Colonic mucosa (tissue), 4 donors: ENCODE measurements around the gene CUX1. TPM values are rescaled to one million over a fixed set of nuclear protein-coding genes. Genes with fewer than 3 reads are reported as not detected.

Experiments used
- DNase-seq: peaks from one replicate; pipeline ENCODE4 v3.0.0-alpha.2; 2020
- H3K27ac ChIP-seq: fragments of 200-600 bp; one replicate; pipeline ENCODE4 v1.8.0; 2021
- H3K27me3 ChIP-seq: fragments of 200-600 bp; one replicate; pipeline ENCODE4 v1.8.0; 2021
- H3K36me3 ChIP-seq: fragments of 200-600 bp; one replicate; pipeline ENCODE4 v1.8.0; 2021
- H3K4me1 ChIP-seq: fragments of 200-600 bp; one replicate; pipeline ENCODE4 v1.8.0; 2021; ENCODE audit warnings: mild to moderate bottlenecking
- H3K4me3 ChIP-seq: fragments of 200-600 bp; one replicate; pipeline ENCODE4 v1.8.0; 2021
- H3K9ac ChIP-seq, 2 donors: one replicate each; pipeline ENCODE4 v1.7.0; 2013; ENCODE audit warnings: control low read depth in 2 of 2, low read depth in 2 of 2, low read length in 2 of 2
- H3K9me3 ChIP-seq: fragments of 200-600 bp; one replicate; pipeline ENCODE4 v1.8.0; 2021
- CTCF ChIP-seq: fragments of 200-600 bp; IDR thresholded peaks from one replicate; pipeline ENCODE4 v1.8.0; 2022; ENCODE audit warnings: antibody characterized with exemption, mild to moderate bottlenecking
- intact Hi-C: fragments of 100-400 bp; cut with DNase I; formaldehyde crosslinking; loops from one replicate; pipeline ENCODE4 v1.14.1; 2022
- total RNA-seq, 2 donors: library from RNA; stranded (reverse); fragmentation: NEBNext Ultra II Directional in 1 of 2; extraction: Animal tissue kit (Norgen Biotek cat#: 25700) in 1 of 2; gene quantifications; one replicate each; pipeline ENCODE4 v1.2.1, GENCODE V29; 2021
- donor health status: healthy.
- donor health status: DM: no; HTN: no; CAD: no.
- donor health status: DM: no; HTN: no; CAD: no.

Gene CUX1
- total RNA-seq, 2 donors from 2014 or later, result 68.5 to 97.5 TPM

- H3K36me3 ChIP-seq, result no peaks in the 10 kb centered on the region
Observed at GRCh38 chr7:101991860-101992259, 174.4 kb downstream of the CUX1 start.

GRCh38 chr7:101993311-101993710 lies 175.9 kb downstream of the CUX1 start:
- no peak overlapping the region for H3K9ac ChIP-seq
- intact Hi-C loops, result no loop called here
- no peak for DNase-seq

More at GRCh38 chr7:101991860-101992259, 174.4 kb downstream of the CUX1 start:
- H3K27me3 ChIP-seq, result no peaks in the 10 kb centered on the region
- no peak overlapping the region for H3K27ac ChIP-seq
- H3K4me3 ChIP-seq, result no peak overlapping the region
- H3K9ac ChIP-seq, result no peak overlapping the region
- TF ChIP-seq CTCF, result no peak
- no peaks in the 10 kb centered on the region for H3K4me1 ChIP-seq
- intact Hi-C loops, result no loop called here
- no peaks in the 10 kb centered on the region for H3K9me3 ChIP-seq
- DNase-seq, result no peak

GRCh38 chr7:101995121-101995520 lies 177.7 kb downstream of the CUX1 start:
- TF ChIP-seq CTCF, result no peak
- Histone ChIP-seq H3K27me3 (no peaks in the 10 kb centered on the region), H3K4me1 (no peaks in the 10 kb centered on the region), H3K36me3 (no peaks in the 10 kb centered on the region), H3K4me3 (no peak overlapping the region), H3K9me3 (no peaks in the 10 kb centered on the region), H3K9ac (no peak overlapping the region), H3K27ac (no peak overlapping the region)
- intact Hi-C loops, result no loop called here
- DNase-seq, result no peak

More at GRCh38 chr7:101993311-101993710, 175.9 kb downstream of the CUX1 start:
- H3K4me1 ChIP-seq, result no peaks in the 10 kb centered on the region
- no peak for TF ChIP-seq CTCF
- no peaks in the 10 kb centered on the region for H3K27me3 ChIP-seq
- no peaks in the 10 kb centered on the region for H3K9me3 ChIP-seq
- H3K27ac ChIP-seq, result no peak overlapping the region
- no peak overlapping the region for H3K4me3 ChIP-seq
- no peaks in the 10 kb centered on the region for H3K36me3 ChIP-seq

GRCh38 chr7:101996131-101996691 lies 178.8 kb downstream of the CUX1 start:
- Histone ChIP-seq H3K9me3 (no peaks in the 10 kb centered on the region), H3K36me3 (no peaks in the 10 kb centered on the region), H3K9ac (no peak overlapping the region), H3K27me3 (no peaks in the 10 kb centered on the region), H3K4me1 (no peaks in the 10 kb centered on the region), H3K27ac (no peak overlapping the region), H3K4me3 (no peak overlapping the region)
- TF ChIP-seq CTCF, result no peak
- no peak for DNase-seq
- intact Hi-C loops, result no loop called here

- intact Hi-C loops, result no loop called here
- Histone ChIP-seq H3K27me3 (no peaks in the 10 kb centered on the region), H3K27ac (no peak overlapping the region)
Observed at GRCh38 chr7:101996876-101997275, 179.4 kb downstream of the CUX1 start.

More at GRCh38 chr7:101996876-101997275, 179.4 kb downstream of the CUX1 start:
- Histone ChIP-seq H3K4me3 (no peak overlapping the region), H3K9me3 (no peaks in the 10 kb centered on the region), H3K36me3 (no peaks in the 10 kb centered on the region), H3K4me1 (no peaks in the 10 kb centered on the region), H3K9ac (no peak overlapping the region)
- no peak for DNase-seq
- no peak for TF ChIP-seq CTCF
